Smooth muscle cell of bladder (primary cell): Measurements from ENCODE around the gene CLEC1A. TPM values are rescaled to one million over a fixed set of nuclear protein-coding genes. Genes with fewer than 3 reads are reported as not detected.

Experiments
- total RNA-seq: library from RNA; depleted of rRNA; stranded (reverse); fragments of >200 nt; gene quantifications from 2 replicates; pipeline ENCODE4 v1.2.3, GENCODE V29; 2014

The CLEC1A gene, protein sequence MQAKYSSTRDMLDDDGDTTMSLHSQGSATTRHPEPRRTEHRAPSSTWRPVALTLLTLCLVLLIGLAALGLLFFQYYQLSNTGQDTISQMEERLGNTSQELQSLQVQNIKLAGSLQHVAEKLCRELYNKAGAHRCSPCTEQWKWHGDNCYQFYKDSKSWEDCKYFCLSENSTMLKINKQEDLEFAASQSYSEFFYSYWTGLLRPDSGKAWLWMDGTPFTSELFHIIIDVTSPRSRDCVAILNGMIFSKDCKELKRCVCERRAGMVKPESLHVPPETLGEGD
- 0.09 TPM in 1 of 2 replicates, not detected in the other for total RNA-seq

DNA sequence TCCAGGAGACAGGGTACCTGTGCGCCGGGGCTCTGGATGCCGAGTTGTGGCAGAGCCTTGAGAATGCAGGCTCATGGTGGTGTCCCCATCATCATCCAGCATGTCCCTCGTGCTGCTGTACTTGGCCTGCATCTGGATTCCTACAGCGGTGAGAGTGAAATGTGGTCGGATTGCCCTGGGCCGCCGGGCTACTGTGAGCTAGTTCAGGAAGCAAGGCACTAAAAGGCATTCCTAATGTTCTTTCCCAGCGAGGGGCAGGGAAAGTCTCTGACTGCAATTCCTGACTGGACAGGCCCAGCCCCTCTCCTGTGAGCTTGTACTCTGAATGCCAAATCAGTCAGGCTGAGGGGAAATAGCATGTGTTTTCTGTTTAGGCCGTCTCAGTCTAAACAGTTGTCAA, at the start of gene CLEC1A:
Gene CLEC1A, minus strand, starts transcription at position 195 of the 400 bp plus-strand sequence. Its CDS starts 63 bp downstream, at position 132.

DNA sequence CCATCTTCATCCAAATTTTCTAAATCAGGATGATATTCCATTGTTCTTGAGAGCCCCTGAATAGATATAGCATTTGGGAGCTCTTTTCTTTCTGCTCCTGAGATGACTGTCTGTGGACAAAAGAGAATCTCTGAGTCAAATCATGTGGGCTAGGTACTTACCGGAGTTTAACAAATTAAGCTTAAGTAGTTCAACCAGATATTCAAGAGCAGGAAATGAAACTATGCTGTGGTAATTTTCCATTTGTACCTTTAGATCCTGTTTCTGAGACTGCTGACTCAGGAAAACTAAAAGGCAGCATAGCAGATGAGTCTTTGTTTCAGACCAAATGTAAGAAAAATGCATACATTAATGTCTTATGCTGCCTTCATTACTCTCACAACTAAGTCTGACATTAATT, 31.3 kb upstream of the CLEC1A start, which contains the start of gene CLEC7A:
Gene CLEC7A, minus strand, starts transcription at position 158 of the 400 bp plus-strand sequence. Its CDS starts 117 bp downstream, at position 41.

DNA sequence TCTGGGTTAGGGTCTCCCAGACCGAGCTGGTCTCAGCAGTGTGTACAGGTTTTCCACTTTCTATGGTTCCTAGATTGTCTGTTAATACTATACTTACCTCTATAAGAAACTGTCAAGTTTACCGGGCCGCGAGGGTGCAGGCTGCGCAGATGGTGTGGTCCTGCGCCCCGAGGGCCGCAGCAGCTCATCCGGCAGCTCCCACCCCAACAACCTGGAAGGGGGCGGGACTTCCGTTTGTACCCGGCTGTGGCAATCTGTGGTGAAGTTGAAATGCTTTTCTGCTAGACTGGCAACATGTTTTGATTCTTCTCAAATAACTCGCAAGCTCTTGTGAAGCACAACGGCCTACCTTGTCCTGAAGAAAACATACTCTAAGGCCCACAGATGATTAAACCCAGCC, 68.3 kb downstream of the CLEC1A start, which contains the start of gene CLEC9A:
Gene CLEC9A, plus strand, starts transcription at position 237 of the 400 bp plus-strand sequence. CDS start 22,006 bp downstream, outside the sequence.

Other genes with a start within 250 kb of the CLEC1A start
- 22.3 and 25.7 TPM in 2 replicates for gene CLEC2B, start 229.6 kb downstream of the CLEC1A start, total RNA-seq
- gene KLRF2, start 217.5 kb downstream of the CLEC1A start, total RNA-seq, result not detected in 2 replicates
- gene CLEC2A, start 166.6 kb downstream of the CLEC1A start, total RNA-seq, result not detected in 2 replicates
- not detected in 2 replicates for gene CLEC12A, start 127.6 kb downstream of the CLEC1A start, total RNA-seq
- not detected in 2 replicates for gene CLEC1B, start 99.9 kb downstream of the CLEC1A start, total RNA-seq
- not detected in 2 replicates for gene CLEC12B, start 88.4 kb downstream of the CLEC1A start, total RNA-seq
- gene CLEC9A, start 68.3 kb downstream of the CLEC1A start, total RNA-seq, result not detected in 2 replicates
- gene CLEC7A, start 31.2 kb upstream of the CLEC1A start, total RNA-seq, result 0.14 TPM in 1 of 2 replicates, not detected in the other
- 0.92 and 3.1 TPM in 2 replicates for gene OLR1, start 73.1 kb upstream of the CLEC1A start, total RNA-seq
- gene TMEM52B, start 80.0 kb upstream of the CLEC1A start, total RNA-seq, result 0.09 and 0.14 TPM in 2 replicates
- 71.4 and 77.6 TPM in 2 replicates for gene GABARAPL1, start 113.9 kb upstream of the CLEC1A start, total RNA-seq
- under 0.01 and 0.46 TPM in 2 replicates for gene KLRD1, start 208.9 kb upstream of the CLEC1A start, total RNA-seq